ENCODE results near the gene CPED1. TPM values are rescaled to one million over a fixed set of nuclear protein-coding genes. Genes with fewer than 3 reads are reported as not detected.

CPED1 gene
- total and polyA plus RNA-seq, 3 experiments from 2014 or later: 0.09 to 0.27 TPM; not detected in 1

DNA sequence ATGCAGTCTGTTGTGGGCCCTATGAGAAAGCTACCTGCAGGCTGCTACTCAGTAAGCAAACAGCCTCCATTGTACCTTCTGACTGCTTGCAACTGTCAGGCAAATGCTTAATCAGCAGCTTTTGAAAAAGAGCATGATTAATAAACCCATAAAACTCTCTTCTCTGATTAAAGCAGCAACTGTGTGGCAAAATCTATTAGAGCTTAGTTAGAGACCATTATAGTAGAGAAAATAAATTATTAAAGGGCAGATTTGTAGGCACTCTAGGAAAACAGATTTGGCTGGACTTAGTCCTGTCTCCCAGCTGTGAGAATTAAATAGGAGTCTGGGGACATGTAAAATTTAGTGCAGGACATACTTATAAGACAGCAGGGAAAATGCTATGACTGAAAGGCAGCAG, 207.8 kb downstream of the CPED1 start:
- H3K4me3 Mint-ChIP-seq: no peak overlapping the region
- Histone ChIP-seq H3K27ac (ENCODE audit: low read depth, low read length) (no peak overlapping the region), H3K4me1 (ENCODE audit: insufficient read depth, low read length) (no peaks in the 10 kb centered on the region), H3K4me3 (ENCODE audit: low read length) (no peak overlapping the region), H3K36me3 (ENCODE audit: insufficient read depth, low read length) (no peaks in the 10 kb centered on the region), H3K9me3 (ENCODE audit: low read length) (no peaks in the 10 kb centered on the region), H3K27me3 (ENCODE audit: insufficient read depth, low read length, poor library complexity, severe bottlenecking) (no peaks in the 10 kb centered on the region)
- peaks cover 8 to 13% of the 10 kb centered on the region in 2 donors for H3K27me3 Mint-ChIP-seq
- H3K36me3 Mint-ChIP-seq: no peaks in the 10 kb centered on the region
- ChIA-PET POLR2A (no interaction called here), CTCF (no interaction called here)
- H3K4me1 Mint-ChIP-seq: peaks cover 0 to 2% (median 0%) of the 10 kb centered on the region in 3 donors
- no peak for DNase-seq
- H3K27ac Mint-ChIP-seq: no peak overlapping the region
- no peaks in the 10 kb centered on the region for H3K9me3 Mint-ChIP-seq

DNA sequence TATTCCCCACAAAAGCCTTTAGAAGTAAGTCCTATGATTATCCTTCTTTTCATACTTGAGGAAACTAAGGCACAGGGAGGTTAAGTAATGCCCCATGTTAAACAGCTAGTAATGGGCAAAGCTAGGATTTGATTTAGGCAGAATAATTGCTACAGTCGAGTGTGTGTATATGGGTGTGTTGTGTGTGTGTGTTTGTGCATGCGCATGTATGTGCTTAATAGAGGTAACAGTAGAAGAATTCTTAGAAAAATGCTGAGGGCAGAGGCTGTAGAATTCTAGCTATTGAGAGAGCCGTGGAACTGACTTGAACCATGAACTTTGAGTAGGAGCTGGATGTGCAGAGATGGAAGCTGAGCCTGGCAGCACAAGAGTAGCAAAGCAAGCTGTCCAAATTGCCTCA, 208.9 kb downstream of the CPED1 start:
- CTCF ChIA-PET: no interaction called here
- Histone ChIP-seq H3K36me3 (ENCODE audit: insufficient read depth, low read length) (no peaks in the 10 kb centered on the region), H3K27me3 (ENCODE audit: insufficient read depth, low read length, poor library complexity, severe bottlenecking) (no peaks in the 10 kb centered on the region), H3K4me1 (ENCODE audit: insufficient read depth, low read length) (no peaks in the 10 kb centered on the region), H3K9me3 (ENCODE audit: low read length) (no peaks in the 10 kb centered on the region), H3K4me3 (ENCODE audit: low read length) (no peak overlapping the region), H3K27ac (ENCODE audit: low read depth, low read length) (no peak overlapping the region)
- no peak for DNase-seq
- Mint-ChIP-seq H3K27ac (no peak overlapping the region), H3K4me3 (no peak overlapping the region), H3K4me1 (peaks cover 0 to 2% (median 0%) of the 10 kb centered on the region in 3 donors), H3K36me3 (no peaks in the 10 kb centered on the region), H3K9me3 (no peaks in the 10 kb centered on the region), H3K27me3 (peaks cover 8 to 13% of the 10 kb centered on the region in 2 donors)
- POLR2A ChIA-PET: no interaction called here

- H3K36me3 Mint-ChIP-seq: no peaks in the 10 kb centered on the region
- H3K4me1 ChIP-seq (ENCODE audit: insufficient read depth, low read length): no peaks in the 10 kb centered on the region
- H3K27me3 ChIP-seq (ENCODE audit: insufficient read depth, low read length, poor library complexity, severe bottlenecking): no peaks in the 10 kb centered on the region
- peaks cover 9 to 17% of the 10 kb centered on the region in 2 donors for H3K27me3 Mint-ChIP-seq
- H3K9me3 Mint-ChIP-seq: no peaks in the 10 kb centered on the region
- H3K27ac ChIP-seq (ENCODE audit: low read depth, low read length): no peak overlapping the region
- H3K36me3 ChIP-seq (ENCODE audit: insufficient read depth, low read length): no peaks in the 10 kb centered on the region
- CTCF ChIA-PET: no interaction called here
- POLR2A ChIA-PET: no interaction called here
- H3K27ac Mint-ChIP-seq: no peak overlapping the region
- H3K4me1 Mint-ChIP-seq: no peaks in the 10 kb centered on the region
- H3K4me3 Mint-ChIP-seq: no peak overlapping the region
- DNase-seq: no peak
- no peak overlapping the region for H3K4me3 ChIP-seq (ENCODE audit: low read length)
- H3K9me3 ChIP-seq (ENCODE audit: low read length): no peaks in the 10 kb centered on the region
Observed at GRCh38 chr7:121198502-121198901, 210.0 kb downstream of the CPED1 start.

DNA sequence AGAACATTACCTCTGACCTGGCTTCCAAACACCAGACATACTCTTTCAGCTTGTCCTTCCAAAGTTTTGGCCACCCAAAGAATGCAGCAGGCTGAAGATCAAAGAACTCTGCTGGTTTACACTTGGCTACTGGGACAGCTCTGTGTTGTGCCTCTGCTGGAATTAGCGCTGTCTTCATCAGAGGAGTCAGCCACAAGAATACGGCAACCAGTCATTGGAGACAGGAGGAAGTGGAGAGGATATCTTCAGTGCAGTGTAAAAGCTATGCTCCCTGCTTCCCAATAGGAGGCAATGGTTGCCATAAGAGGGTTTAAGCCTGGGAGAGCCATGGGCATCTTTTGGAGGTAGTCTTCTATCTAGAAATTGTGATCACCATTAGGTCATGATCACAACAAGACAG, 213.6 kb downstream of the CPED1 start:
- CTCF ChIA-PET: no interaction called here
- no peaks in the 10 kb centered on the region for H3K9me3 ChIP-seq (ENCODE audit: low read length)
- no peak for DNase-seq
- POLR2A ChIA-PET: no interaction called here
- H3K4me3 ChIP-seq (ENCODE audit: low read length): no peak overlapping the region
- H3K36me3 ChIP-seq (ENCODE audit: insufficient read depth, low read length): no peaks in the 10 kb centered on the region
- no peaks in the 10 kb centered on the region for H3K9me3 Mint-ChIP-seq
- H3K4me1 Mint-ChIP-seq: no peaks in the 10 kb centered on the region
- no peaks in the 10 kb centered on the region for H3K36me3 Mint-ChIP-seq
- H3K4me1 ChIP-seq (ENCODE audit: insufficient read depth, low read length): no peaks in the 10 kb centered on the region
- H3K27ac ChIP-seq (ENCODE audit: low read depth, low read length): no peak overlapping the region
- no peaks in the 10 kb centered on the region for H3K27me3 ChIP-seq (ENCODE audit: insufficient read depth, low read length, poor library complexity, severe bottlenecking)
- H3K4me3 Mint-ChIP-seq: no peak overlapping the region
- no peak overlapping the region for H3K27ac Mint-ChIP-seq
- peaks cover 10 to 17% of the 10 kb centered on the region in 2 donors for H3K27me3 Mint-ChIP-seq

GRCh38 chr7:121202834-121203233, 214.3 kb downstream of the CPED1 start:
- H3K27ac Mint-ChIP-seq: no peak overlapping the region
- H3K4me1 Mint-ChIP-seq: no peaks in the 10 kb centered on the region
- H3K9me3 Mint-ChIP-seq: no peaks in the 10 kb centered on the region
- Histone ChIP-seq H3K9me3 (ENCODE audit: low read length) (no peaks in the 10 kb centered on the region), H3K36me3 (ENCODE audit: insufficient read depth, low read length) (no peaks in the 10 kb centered on the region), H3K4me3 (ENCODE audit: low read length) (no peak overlapping the region), H3K27ac (ENCODE audit: low read depth, low read length) (no peak overlapping the region), H3K27me3 (ENCODE audit: insufficient read depth, low read length, poor library complexity, severe bottlenecking) (no peaks in the 10 kb centered on the region), H3K4me1 (ENCODE audit: insufficient read depth, low read length) (no peaks in the 10 kb centered on the region)
- H3K27me3 Mint-ChIP-seq: peaks cover 10 to 20% of the 10 kb centered on the region in 2 donors
- no peak for DNase-seq
- H3K4me3 Mint-ChIP-seq: no peak overlapping the region
- POLR2A ChIA-PET: no interaction called here
- no peaks in the 10 kb centered on the region for H3K36me3 Mint-ChIP-seq
- CTCF ChIA-PET: no interaction called here

DNA sequence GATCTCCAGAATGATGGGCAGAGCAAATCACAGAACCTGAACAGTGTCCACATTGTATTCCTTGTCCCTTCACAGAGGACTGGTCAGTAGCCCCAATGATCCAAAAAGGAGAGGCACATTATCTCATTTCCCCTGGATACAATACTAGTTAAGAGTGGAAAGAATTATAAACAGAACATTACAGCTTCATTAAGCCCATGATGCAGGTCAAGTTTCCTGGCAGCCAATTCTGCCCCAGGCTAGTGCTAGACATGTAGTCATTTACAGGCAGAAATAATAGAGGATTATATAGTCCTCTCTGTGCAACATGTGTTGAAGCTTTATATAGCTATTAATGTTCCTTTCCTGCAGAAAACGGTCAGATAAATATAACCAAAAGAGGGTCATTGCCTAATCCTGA, 216.0 kb downstream of the CPED1 start:
- no peaks in the 10 kb centered on the region for H3K36me3 ChIP-seq (ENCODE audit: insufficient read depth, low read length)
- H3K4me1 ChIP-seq (ENCODE audit: insufficient read depth, low read length): no peaks in the 10 kb centered on the region
- no peak for DNase-seq
- no peak overlapping the region for H3K4me3 Mint-ChIP-seq
- H3K9me3 ChIP-seq (ENCODE audit: low read length): no peaks in the 10 kb centered on the region
- ChIA-PET POLR2A (no interaction called here), CTCF (no interaction called here)
- no peak overlapping the region for H3K27ac ChIP-seq (ENCODE audit: low read depth, low read length)
- H3K27ac Mint-ChIP-seq: no peak overlapping the region
- no peaks in the 10 kb centered on the region for H3K36me3 Mint-ChIP-seq
- no peak overlapping the region for H3K4me3 ChIP-seq (ENCODE audit: low read length)
- peaks cover 8 to 11% of the 10 kb centered on the region in 2 donors for H3K27me3 Mint-ChIP-seq
- H3K27me3 ChIP-seq (ENCODE audit: insufficient read depth, low read length, poor library complexity, severe bottlenecking): no peaks in the 10 kb centered on the region
- no peaks in the 10 kb centered on the region for H3K4me1 Mint-ChIP-seq
- H3K9me3 Mint-ChIP-seq: no peaks in the 10 kb centered on the region

- Mint-ChIP-seq H3K27ac (no peak overlapping the region), H3K27me3 (peaks cover 8 to 11% of the 10 kb centered on the region in 2 donors), H3K9me3 (no peaks in the 10 kb centered on the region), H3K36me3 (no peaks in the 10 kb centered on the region), H3K4me3 (no peak overlapping the region), H3K4me1 (no peaks in the 10 kb centered on the region)
- Histone ChIP-seq H3K4me1 (ENCODE audit: insufficient read depth, low read length) (no peaks in the 10 kb centered on the region), H3K27me3 (ENCODE audit: insufficient read depth, low read length, poor library complexity, severe bottlenecking) (no peaks in the 10 kb centered on the region), H3K4me3 (ENCODE audit: low read length) (no peak overlapping the region), H3K9me3 (ENCODE audit: low read length) (no peaks in the 10 kb centered on the region), H3K27ac (ENCODE audit: low read depth, low read length) (no peak overlapping the region), H3K36me3 (ENCODE audit: insufficient read depth, low read length) (no peaks in the 10 kb centered on the region)
- ChIA-PET CTCF (no interaction called here), POLR2A (no interaction called here)
- DNase-seq: no peak
Observed at GRCh38 chr7:121205777-121206176, 217.3 kb downstream of the CPED1 start.

DNA sequence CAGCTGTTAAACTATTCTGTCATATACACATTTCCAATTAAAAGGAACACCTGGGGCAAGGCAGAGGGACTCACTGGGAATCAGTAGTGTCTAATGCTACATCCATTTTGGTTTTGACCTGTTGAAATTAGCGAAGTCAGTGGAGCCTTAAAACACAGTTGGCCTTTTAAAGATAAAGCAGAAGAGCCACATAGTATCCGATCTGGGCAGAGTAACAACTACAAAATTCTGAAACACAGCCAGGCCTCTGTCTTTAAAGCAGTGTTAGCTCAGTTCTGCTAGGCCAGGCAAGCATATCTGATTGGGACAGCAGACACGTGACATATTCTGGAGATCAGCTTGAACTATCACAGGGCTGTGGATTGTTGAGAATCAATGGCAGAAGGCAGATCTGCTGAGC, 222.7 kb downstream of the CPED1 start:
- Histone ChIP-seq H3K27me3 (ENCODE audit: insufficient read depth, low read length, poor library complexity, severe bottlenecking) (no peaks in the 10 kb centered on the region), H3K9me3 (ENCODE audit: low read length) (no peaks in the 10 kb centered on the region), H3K36me3 (ENCODE audit: insufficient read depth, low read length) (no peaks in the 10 kb centered on the region), H3K4me3 (ENCODE audit: low read length) (no peak overlapping the region), H3K27ac (ENCODE audit: low read depth, low read length) (no peak overlapping the region), H3K4me1 (ENCODE audit: insufficient read depth, low read length) (no peaks in the 10 kb centered on the region)
- no peak for DNase-seq
- CTCF ChIA-PET: no interaction called here
- POLR2A ChIA-PET: no interaction called here
- no peak overlapping the region for H3K27ac Mint-ChIP-seq
- H3K36me3 Mint-ChIP-seq: no peaks in the 10 kb centered on the region
- H3K4me3 Mint-ChIP-seq: no peak overlapping the region
- H3K9me3 Mint-ChIP-seq: no peaks in the 10 kb centered on the region
- H3K27me3 Mint-ChIP-seq: peaks cover 2 to 8% of the 10 kb centered on the region in 2 donors
- H3K4me1 Mint-ChIP-seq: no peaks in the 10 kb centered on the region

DNA sequence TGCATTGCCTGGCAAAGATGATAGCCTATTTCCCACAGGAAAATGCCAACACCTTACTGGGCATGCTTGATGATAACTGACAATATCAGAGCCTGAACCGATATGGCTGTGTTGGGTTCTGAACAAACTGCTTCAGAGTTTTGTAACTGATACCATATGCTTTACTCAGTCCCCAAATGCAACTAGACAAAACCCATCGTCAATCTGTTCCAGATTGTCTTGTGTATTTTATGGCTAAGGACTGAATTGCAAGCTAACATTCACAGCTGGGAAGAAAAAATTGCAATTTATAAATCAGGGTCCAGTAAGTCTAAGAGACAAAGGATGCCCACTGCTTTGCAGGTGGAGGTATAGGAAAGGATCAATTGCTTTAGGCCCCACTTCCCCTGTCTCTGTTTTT, 223.5 kb downstream of the CPED1 start:
- no peaks in the 10 kb centered on the region for H3K4me1 ChIP-seq (ENCODE audit: insufficient read depth, low read length)
- Mint-ChIP-seq H3K27ac (no peak overlapping the region), H3K4me3 (no peak overlapping the region), H3K4me1 (no peaks in the 10 kb centered on the region), H3K9me3 (no peaks in the 10 kb centered on the region), H3K27me3 (peaks cover 2 to 8% of the 10 kb centered on the region in 2 donors), H3K36me3 (no peaks in the 10 kb centered on the region)
- CTCF ChIA-PET: no interaction called here
- no peak for DNase-seq
- H3K27me3 ChIP-seq (ENCODE audit: insufficient read depth, low read length, poor library complexity, severe bottlenecking): no peaks in the 10 kb centered on the region
- no peak overlapping the region for H3K27ac ChIP-seq (ENCODE audit: low read depth, low read length)
- POLR2A ChIA-PET: no interaction called here
- no peaks in the 10 kb centered on the region for H3K9me3 ChIP-seq (ENCODE audit: low read length)
- H3K36me3 ChIP-seq (ENCODE audit: insufficient read depth, low read length): no peaks in the 10 kb centered on the region
- H3K4me3 ChIP-seq (ENCODE audit: low read length): no peak overlapping the region

All from CD8-positive, alpha-beta memory T cell (primary cell).